ENCODE results near the gene PADI3.

DNA sequence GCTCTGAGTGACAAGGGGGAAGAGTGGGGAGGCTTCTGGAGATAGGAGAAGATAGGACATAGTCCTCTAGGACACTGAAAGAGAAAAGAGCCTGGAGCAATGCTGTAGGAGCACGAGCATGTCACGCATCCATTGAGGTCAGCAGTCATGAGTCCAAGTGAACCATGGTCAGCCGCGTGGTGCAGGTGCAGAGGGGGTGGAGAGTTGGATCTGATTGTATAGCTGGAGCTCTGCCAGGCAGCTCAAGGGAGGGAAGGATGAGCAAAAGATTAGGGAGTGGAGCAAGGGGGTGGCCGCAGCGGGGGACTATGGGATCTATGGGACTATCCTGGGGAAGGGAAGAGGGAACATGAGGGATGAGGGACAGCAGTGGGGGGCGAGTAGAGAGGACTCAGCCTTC is 30.0 kb upstream of the PADI3 start:
- TF ChIP-seq POLR2AphosphoS5 (IDR thresholded peaks at IDR 0.05; ENCODE audit: low read depth, low read length) (no peak), TAF1 (IDR thresholded peaks at IDR 0.05; ENCODE audit: borderline replicate concordance, insufficient read depth, low read length) (no peak), SIN3A (IDR thresholded peaks at IDR 0.05; ENCODE audit: borderline replicate concordance, insufficient read depth, low read length) (no peak), FOXP2 (optimal IDR thresholded peaks at IDR 0.05; ENCODE audit: borderline replicate concordance, extremely low read depth, extremely low read length, insufficient read depth) (no peak)
- TF ChIP-seq, protein P1, sequence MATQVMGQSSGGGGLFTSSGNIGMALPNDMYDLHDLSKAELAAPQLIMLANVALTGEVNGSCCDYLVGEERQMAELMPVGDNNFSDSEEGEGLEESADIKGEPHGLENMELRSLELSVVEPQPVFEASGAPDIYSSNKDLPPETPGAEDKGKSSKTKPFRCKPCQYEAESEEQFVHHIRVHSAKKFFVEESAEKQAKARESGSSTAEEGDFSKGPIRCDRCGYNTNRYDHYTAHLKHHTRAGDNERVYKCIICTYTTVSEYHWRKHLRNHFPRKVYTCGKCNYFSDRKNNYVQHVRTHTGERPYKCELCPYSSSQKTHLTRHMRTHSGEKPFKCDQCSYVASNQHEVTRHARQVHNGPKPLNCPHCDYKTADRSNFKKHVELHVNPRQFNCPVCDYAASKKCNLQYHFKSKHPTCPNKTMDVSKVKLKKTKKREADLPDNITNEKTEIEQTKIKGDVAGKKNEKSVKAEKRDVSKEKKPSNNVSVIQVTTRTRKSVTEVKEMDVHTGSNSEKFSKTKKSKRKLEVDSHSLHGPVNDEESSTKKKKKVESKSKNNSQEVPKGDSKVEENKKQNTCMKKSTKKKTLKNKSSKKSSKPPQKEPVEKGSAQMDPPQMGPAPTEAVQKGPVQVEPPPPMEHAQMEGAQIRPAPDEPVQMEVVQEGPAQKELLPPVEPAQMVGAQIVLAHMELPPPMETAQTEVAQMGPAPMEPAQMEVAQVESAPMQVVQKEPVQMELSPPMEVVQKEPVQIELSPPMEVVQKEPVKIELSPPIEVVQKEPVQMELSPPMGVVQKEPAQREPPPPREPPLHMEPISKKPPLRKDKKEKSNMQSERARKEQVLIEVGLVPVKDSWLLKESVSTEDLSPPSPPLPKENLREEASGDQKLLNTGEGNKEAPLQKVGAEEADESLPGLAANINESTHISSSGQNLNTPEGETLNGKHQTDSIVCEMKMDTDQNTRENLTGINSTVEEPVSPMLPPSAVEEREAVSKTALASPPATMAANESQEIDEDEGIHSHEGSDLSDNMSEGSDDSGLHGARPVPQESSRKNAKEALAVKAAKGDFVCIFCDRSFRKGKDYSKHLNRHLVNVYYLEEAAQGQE (IDR thresholded peaks at IDR 0.05; ENCODE audit: insufficient read depth in 1 of 2, low read depth in 2 of 2, low read length in 2 of 2) = no peak

Measured in PFSK-1 (cell line).